ENCODE measurements around the gene DOK7.

GRCh38 chr4:3476341-3476747 lies 13.2 kb downstream of the DOK7 start:
- TF ChIP-seq, protein P1, sequence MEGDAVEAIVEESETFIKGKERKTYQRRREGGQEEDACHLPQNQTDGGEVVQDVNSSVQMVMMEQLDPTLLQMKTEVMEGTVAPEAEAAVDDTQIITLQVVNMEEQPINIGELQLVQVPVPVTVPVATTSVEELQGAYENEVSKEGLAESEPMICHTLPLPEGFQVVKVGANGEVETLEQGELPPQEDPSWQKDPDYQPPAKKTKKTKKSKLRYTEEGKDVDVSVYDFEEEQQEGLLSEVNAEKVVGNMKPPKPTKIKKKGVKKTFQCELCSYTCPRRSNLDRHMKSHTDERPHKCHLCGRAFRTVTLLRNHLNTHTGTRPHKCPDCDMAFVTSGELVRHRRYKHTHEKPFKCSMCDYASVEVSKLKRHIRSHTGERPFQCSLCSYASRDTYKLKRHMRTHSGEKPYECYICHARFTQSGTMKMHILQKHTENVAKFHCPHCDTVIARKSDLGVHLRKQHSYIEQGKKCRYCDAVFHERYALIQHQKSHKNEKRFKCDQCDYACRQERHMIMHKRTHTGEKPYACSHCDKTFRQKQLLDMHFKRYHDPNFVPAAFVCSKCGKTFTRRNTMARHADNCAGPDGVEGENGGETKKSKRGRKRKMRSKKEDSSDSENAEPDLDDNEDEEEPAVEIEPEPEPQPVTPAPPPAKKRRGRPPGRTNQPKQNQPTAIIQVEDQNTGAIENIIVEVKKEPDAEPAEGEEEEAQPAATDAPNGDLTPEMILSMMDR (IDR thresholded peaks at IDR 0.05 in 4 of 5, conservative IDR thresholded peaks at IDR 0.05 in 1 of 5): no peak
- no peak for TF ChIP-seq POLR2A (IDR thresholded peaks at IDR 0.05)
